HCT116 (cell line): ENCODE measurements around the gene CENPE.

Experiments
- ATF3 ChIP-seq: IDR thresholded peaks from 2 replicates; pipeline ENCODE4 v1.6.1; 2012
- MAX ChIP-seq: IDR thresholded peaks from 2 replicates; pipeline ENCODE4 v1.6.1; 2012
- POLR2A ChIP-seq: IDR thresholded peaks from 2 replicates; pipeline ENCODE4 v1.7.0; 2011; ENCODE audit warnings: borderline replicate concordance; ENCODE audit not compliant: insufficient read depth, insufficient read length; ENCODE audit errors: extremely low read depth
- POLR2AphosphoS5 ChIP-seq: IDR thresholded peaks from 2 replicates; pipeline ENCODE4 v1.6.1; 2011; ENCODE audit warnings: mild to moderate bottlenecking, low read depth, low read length, moderate library complexity
- RAD21 ChIP-seq: IDR thresholded peaks from 2 replicates; pipeline ENCODE4 v1.6.1; 2012; ENCODE audit warnings: low read depth, mild to moderate bottlenecking
- SP1 ChIP-seq: IDR thresholded peaks from 2 replicates; pipeline ENCODE4 v1.6.1; 2012; ENCODE audit warnings: low read depth
- ZBTB33 ChIP-seq: IDR thresholded peaks from 2 replicates; pipeline ENCODE4 v1.6.1; 2011; ENCODE audit warnings: mild to moderate bottlenecking, low read length, moderate library complexity; ENCODE audit not compliant: insufficient replicate concordance; ENCODE audit errors: extremely low read depth
- ZNF274 ChIP-seq: fragments of 200-500 bp; sonication (Bioruptor generic); IDR thresholded peaks from 2 replicates; pipeline ENCODE4 v1.6.1; 2014; ENCODE audit warnings: mild to moderate bottlenecking, low read depth, low read length, inconsistent platforms
- TF ChIP-seq, protein P1 (sequence below), 3 experiments: fragments of 200-600 bp in 1 of 3; sonication (generic) in 1 of 3; IDR thresholded peaks in 2 of 3; conservative IDR thresholded peaks in 1 of 3; 2 replicates each; pipeline ENCODE4 v1.5.1; 2012 to 2017; ENCODE audit warnings: low read depth in 2 of 3, low read length in 2 of 3, antibody characterized with exemption in 1 of 3, borderline replicate concordance in 1 of 3, control low read depth in 1 of 3, mild to moderate bottlenecking in 1 of 3, mixed read lengths in 1 of 3, mixed run types in 1 of 3, moderate library complexity in 1 of 3; ENCODE audit not compliant: insufficient read depth in 1 of 3

DNA sequence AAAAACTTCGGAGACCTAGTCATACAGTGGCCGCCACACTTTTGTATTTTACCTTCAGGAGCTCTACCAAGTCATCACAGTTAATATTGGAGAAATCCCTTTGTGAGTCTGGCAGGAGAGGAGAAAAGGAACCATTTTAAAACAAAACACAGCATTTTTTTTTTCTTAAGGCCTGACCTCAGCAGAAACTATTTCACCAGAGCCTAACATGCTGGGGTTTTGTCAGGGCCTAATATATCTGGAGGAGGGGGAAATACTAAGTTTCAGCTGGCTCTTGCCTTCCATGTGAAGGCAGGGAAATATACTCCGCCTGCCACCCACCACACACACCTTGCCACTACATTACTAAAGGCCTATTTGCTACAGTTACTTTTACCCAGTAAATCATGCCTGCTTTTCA lies 72.0 kb downstream of the CENPE start:
- TF ChIP-seq ZBTB33 = no peak
- no peak for TF ChIP-seq MAX
- TF ChIP-seq, protein P1, sequence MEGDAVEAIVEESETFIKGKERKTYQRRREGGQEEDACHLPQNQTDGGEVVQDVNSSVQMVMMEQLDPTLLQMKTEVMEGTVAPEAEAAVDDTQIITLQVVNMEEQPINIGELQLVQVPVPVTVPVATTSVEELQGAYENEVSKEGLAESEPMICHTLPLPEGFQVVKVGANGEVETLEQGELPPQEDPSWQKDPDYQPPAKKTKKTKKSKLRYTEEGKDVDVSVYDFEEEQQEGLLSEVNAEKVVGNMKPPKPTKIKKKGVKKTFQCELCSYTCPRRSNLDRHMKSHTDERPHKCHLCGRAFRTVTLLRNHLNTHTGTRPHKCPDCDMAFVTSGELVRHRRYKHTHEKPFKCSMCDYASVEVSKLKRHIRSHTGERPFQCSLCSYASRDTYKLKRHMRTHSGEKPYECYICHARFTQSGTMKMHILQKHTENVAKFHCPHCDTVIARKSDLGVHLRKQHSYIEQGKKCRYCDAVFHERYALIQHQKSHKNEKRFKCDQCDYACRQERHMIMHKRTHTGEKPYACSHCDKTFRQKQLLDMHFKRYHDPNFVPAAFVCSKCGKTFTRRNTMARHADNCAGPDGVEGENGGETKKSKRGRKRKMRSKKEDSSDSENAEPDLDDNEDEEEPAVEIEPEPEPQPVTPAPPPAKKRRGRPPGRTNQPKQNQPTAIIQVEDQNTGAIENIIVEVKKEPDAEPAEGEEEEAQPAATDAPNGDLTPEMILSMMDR (IDR thresholded peaks at IDR 0.05 in 2 of 3, conservative IDR thresholded peaks at IDR 0.05 in 1 of 3; ENCODE audit: borderline replicate concordance in 1 of 3, insufficient read depth in 1 of 3, low read depth in 2 of 3, low read length in 2 of 3) = no peak
- TF ChIP-seq SP1 = no peak
- no peak for TF ChIP-seq POLR2A
- TF ChIP-seq ZNF274 = no peak
- TF ChIP-seq ATF3 = no peak
- TF ChIP-seq RAD21 = no peak
- TF ChIP-seq POLR2AphosphoS5 = no peak
